ENCODE results near the gene IL25. TPM values are rescaled to one million over a fixed set of nuclear protein-coding genes. Genes with fewer than 3 reads are reported as not detected.

IL25 gene
- total and polyA plus RNA-seq, 2 of the 8 experiments (the other 6 are each of a cell fraction or from before 2014, with no cell fraction given) = not detected

- Histone ChIP-seq H3K79me2 (ENCODE audit: control insufficient read depth in 1 of 2, insufficient read depth in 2 of 2, low read length in 2 of 2) (no peaks in the 10 kb centered on the region), H2AFZ (ENCODE audit: low read length) (no peak overlapping the region), H3K18ac (ENCODE audit: extremely low read depth, low read length) (no peak overlapping the region), H3K4me3 (ENCODE audit: extremely low read depth in 1 of 4, insufficient read depth in 2 of 4, low read depth in 3 of 4, low read length in 4 of 4) (no peak overlapping the region), H3K23ac (ENCODE audit: insufficient read length) (no peak overlapping the region), H2BK12ac (ENCODE audit: low read depth, low read length) (no peak overlapping the region), H4K5ac (ENCODE audit: insufficient read length, low read depth, low read length) (no peak overlapping the region), H3K56ac (replicated peaks; ENCODE audit: insufficient read length, low read depth, low read length) (no peak overlapping the region), H3K9ac (replicated peaks in 1 of 4; ENCODE audit: extremely low read depth in 1 of 4, low read depth in 3 of 4, low read length in 3 of 4) (no peak overlapping the region), H2BK20ac (ENCODE audit: low read length) (no peak overlapping the region), H3K4me2 (ENCODE audit: insufficient read depth in 1 of 2, low read depth in 2 of 2, low read length in 2 of 2) (no peak overlapping the region), H3K23me2 (ENCODE audit: low read depth, low read length) (no peaks in the 10 kb centered on the region), H2AK5ac (ENCODE audit: low read depth, low read length) (no peak overlapping the region), H2BK120ac (replicated peaks; ENCODE audit: low read depth, low read length) (no peak overlapping the region), H2BK15ac (ENCODE audit: low read length) (no peak overlapping the region), H2BK5ac (ENCODE audit: low read depth, low read length) (no peak overlapping the region), H4K91ac (replicated peaks; ENCODE audit: insufficient read length, low read length) (no peak overlapping the region), H4K20me1 (replicated peaks in 1 of 2; ENCODE audit: control insufficient read depth in 1 of 2, insufficient read depth in 2 of 2, low read length in 2 of 2) (no peaks in the 10 kb centered on the region), H3K4me1 (replicated peaks in 1 of 4; ENCODE audit: control insufficient read depth in 3 of 4, insufficient read depth in 4 of 4, low read length in 3 of 4) (no peaks in the 10 kb centered on the region; a peak in 1 of 7 replicates), H4K8ac (ENCODE audit: extremely low read depth, insufficient read depth, low read length) (no peak overlapping the region; the same call in 1 of the 2 replicates), H3K27ac (ENCODE audit: low read depth, low read length) (no peak overlapping the region), H3K9me3 (ENCODE audit: insufficient read depth in 2 of 2, low read depth in 1 of 2, low read length in 1 of 2) (no peaks in the 10 kb centered on the region), H3K14ac (ENCODE audit: insufficient read length) (no peak overlapping the region), H3K79me1 (ENCODE audit: low read depth, low read length) (no peaks in the 10 kb centered on the region), H3K36me3 (ENCODE audit: control insufficient read depth in 2 of 4, insufficient read depth in 4 of 4, low read length in 3 of 4) (no peaks in the 10 kb centered on the region), H3K4ac (replicated peaks; ENCODE audit: insufficient read length, low read depth, low read length) (no peak overlapping the region), H3K27me3 (replicated peaks in 1 of 4; ENCODE audit: control insufficient read depth in 3 of 4, extremely low read depth in 1 of 4, insufficient read depth in 3 of 4, low read length in 3 of 4) (no peaks in the 10 kb centered on the region; a peak in 3 of 7 replicates)
- CTCF ChIA-PET (ENCODE audit: partially characterized antibody) = interaction anchor here (1.0 to 2.4 kb wide), 6 partner anchors 11 to 30 kb away, joined by 3 to 6 read pairs (median 4); no protein-coding TSS in a partner anchor
- 89% methylated on average over 14 of the region's 14 CpGs; no CpG with 5 or more reads in 1 of the 2 experiments for WGBS, 2 experiments (ENCODE audit: extremely low coverage in 1 of 2, insufficient coverage in 1 of 2, insufficient read length in 1 of 2, insufficient replicate concordance in 2 of 2, low coverage in 1 of 2, low lambda C conversion rate in 2 of 2, missing lambda C conversion rate in 1 of 2)
- POLR2A ChIA-PET (ENCODE audit: partially characterized antibody) = interaction anchor here (1.4 to 1.5 kb wide), 2 partner anchors 14 to 83 kb away, joined by 4 read pairs; no protein-coding TSS in a partner anchor
- TF ChIP-seq SRF (IDR thresholded peaks at IDR 0.05; ENCODE audit: low read depth, low read length) = no peak
- TF ChIP-seq RAD21 (IDR thresholded peaks at IDR 0.05 in 1 of 2, conservative IDR thresholded peaks at IDR 0.05 in 1 of 2; ENCODE audit: low read depth in 2 of 2, low read length in 2 of 2) = no peak
- no peak for TF ChIP-seq KDM1A (IDR thresholded peaks at IDR 0.05; ENCODE audit: borderline replicate concordance, low read length)
- no peak for TF ChIP-seq TBP (IDR thresholded peaks at IDR 0.05; ENCODE audit: low read depth, low read length)
- no peak for TF ChIP-seq RFX5 (IDR thresholded peaks at IDR 0.05; ENCODE audit: borderline replicate concordance, low read depth, low read length)
- TF ChIP-seq GTF2F1 (IDR thresholded peaks at IDR 0.05; ENCODE audit: borderline replicate concordance, low read depth, low read length) = no peak
- no peak for TF ChIP-seq SP4 (IDR thresholded peaks at IDR 0.05; ENCODE audit: low read length)
- TF ChIP-seq YY1 (IDR thresholded peaks at IDR 0.05; ENCODE audit: low read depth, low read length) = no peak
- TF ChIP-seq BACH1 (IDR thresholded peaks at IDR 0.05; ENCODE audit: low read length) = no peak
- no peak for TF ChIP-seq POU5F1 (IDR thresholded peaks at IDR 0.05; ENCODE audit: low read depth, low read length)
- no peak for TF ChIP-seq FOSL1 (IDR thresholded peaks at IDR 0.05; ENCODE audit: insufficient read depth, low read depth, low read length)
- TF ChIP-seq JUND (IDR thresholded peaks at IDR 0.05; ENCODE audit: low read length) = no peak
- TF ChIP-seq NRF1 (IDR thresholded peaks at IDR 0.05; ENCODE audit: low read depth, low read length) = no peak
- FAIRE-seq (no peak), DNase-seq (ENCODE audit: low read depth in 1 of 2, low spot score in 2 of 2) (no peak)
Observed at GRCh38 chr14:23409966-23410635, 37.5 kb downstream of the IL25 start.

All from H1 (cell line).